GM20431 (cell line): Measurements from ENCODE around the gene SNX24.
"Not testable (repeated sequence)": the region's sequence is repeated elsewhere in the genome, so short reads cannot be mapped to it uniquely, and the experiment has no call there.

Experiments
- in situ Hi-C: fragments of 300-500 bp; cut with MseI, MboI; formaldehyde crosslinking; loops from one replicate; pipeline ENCODE4 v1.15.0; 2020; ENCODE audit warnings: low sequenced_read_pairs; ENCODE audit not compliant: unreplicated experiment

SNX24 gene

DNA sequence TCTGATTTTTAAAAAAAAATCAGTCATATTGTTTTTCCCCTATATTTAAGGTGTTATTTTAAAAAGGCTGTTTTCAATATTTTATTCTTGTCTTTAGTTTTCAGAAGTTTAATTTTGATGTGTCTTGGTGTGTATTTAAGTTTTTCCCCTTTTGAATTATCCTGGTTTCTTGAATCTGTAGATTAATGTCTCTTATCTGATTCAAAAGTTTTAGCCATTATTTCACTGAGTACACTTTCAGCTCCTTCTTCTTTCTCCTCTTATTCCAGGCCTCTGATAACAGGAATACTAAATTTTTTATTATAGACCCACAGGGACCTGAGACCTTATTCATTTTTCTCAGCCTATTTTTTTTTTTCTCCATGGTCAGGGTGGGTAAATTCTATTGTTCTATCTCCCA, 109.3 kb downstream of the SNX24 start:
- in situ Hi-C loops = no loop called here

DNA sequence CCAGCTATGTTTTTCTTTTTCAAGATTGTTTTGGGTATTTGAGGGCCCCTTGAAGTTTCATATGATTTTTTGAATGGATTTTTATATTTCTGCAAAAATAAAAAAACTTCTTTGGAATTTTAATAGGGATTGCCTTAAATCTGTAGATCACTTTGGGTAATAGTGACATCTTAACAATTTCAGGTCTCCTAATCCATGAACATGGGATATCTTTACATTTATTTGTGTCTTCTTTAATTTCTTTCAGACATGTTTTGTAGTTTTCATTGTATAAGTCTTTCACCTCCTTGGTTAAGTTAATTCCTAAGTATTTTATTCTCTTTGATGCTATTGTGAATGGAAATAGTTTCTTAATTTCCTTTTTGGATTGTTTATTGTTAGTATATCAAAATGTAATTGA, 112.0 kb downstream of the SNX24 start:
- in situ Hi-C loops = no loop called here

DNA sequence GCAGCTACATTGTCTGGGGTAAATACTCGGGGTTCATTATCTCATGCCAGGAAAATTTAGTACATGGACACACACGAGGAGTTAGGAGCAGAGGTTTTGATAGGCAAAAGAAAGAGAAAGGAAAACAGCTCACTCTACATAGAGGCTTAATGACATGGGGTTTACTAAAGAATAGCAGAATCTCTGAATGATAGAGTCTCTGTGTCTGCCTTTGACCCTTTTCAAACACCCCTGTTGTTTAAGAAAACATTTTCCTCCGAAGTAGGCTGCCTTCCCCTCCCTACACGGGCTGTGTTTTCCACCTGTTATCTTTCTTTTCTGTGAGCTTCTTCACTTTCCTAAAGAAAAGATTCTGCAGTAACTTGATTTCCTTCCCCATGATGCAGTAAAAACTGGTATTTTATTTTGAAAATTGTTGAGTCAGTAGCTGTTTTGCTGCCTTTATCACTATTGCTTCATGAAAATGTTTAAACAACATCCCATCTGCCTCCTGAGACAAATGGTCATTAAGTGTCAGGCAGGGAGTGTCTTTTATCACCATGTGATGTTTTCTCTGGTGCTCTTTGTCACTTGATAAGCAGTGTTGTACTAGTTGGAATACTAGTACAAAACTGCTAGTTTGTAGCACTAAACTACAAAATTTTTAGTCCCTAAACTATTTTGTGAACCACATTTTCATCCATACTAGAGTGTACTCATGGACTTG, 114.5 kb downstream of the SNX24 start:
- in situ Hi-C loops = no loop called here

DNA sequence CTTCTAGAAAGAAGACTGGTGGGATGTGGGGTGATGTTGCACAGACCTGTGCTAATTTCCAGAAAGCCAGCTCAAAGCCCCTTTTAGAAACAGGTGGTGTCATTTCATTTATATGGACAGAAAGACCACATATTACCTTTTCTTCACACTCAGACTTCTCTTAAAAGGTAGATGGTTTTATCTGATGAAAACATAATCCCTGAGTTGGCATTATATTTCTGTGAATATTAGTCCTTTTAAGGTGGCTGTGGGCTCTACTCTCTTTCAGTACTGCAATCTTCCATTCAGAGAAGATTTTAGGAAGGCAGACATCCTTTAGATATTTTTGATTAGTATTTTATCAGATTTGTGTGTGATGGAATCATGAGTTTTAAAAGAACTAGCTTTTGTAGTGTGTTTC, 117.9 kb downstream of the SNX24 start:
- in situ Hi-C loops = no loop called here

DNA sequence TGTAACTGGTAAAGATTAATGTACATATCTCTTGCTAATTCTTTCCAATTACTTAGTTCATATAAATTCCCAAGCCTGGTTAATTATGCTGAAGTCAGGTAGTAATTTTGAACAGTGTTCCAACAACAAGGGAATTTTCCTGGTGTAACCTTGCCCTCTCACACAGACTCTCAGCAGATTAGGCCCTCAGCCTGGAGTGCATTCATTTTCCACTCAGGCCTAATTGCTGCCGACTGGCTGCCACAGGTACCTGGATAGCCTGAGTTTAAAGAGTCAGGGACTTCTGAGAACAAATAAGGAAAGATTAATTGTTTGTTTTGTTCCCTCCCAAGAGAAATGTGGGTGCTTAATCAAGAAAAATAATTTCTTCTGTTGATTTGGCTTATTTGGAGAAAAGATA, 119.7 kb downstream of the SNX24 start:
- in situ Hi-C loops = no loop called here

DNA sequence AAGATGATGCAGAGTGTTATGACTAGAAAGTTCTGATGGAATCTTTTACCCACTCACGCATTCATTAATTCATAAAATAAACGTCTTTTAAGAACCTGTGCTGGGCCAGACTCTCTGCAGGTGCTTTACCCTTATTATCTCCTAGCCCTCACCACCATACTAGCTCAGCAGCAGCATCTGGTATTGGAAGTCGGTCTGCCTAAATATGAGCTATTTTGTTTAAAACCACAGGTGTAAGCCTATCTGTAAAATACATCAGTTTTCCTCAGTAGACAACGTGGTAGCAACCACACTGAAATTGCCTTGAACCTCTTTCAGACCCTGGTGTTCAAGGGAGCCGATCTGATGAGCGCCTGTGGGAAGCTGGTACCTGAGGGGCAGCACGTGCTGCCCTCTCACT, 121.7 kb downstream of the SNX24 start:
- in situ Hi-C loops = no loop called here

DNA sequence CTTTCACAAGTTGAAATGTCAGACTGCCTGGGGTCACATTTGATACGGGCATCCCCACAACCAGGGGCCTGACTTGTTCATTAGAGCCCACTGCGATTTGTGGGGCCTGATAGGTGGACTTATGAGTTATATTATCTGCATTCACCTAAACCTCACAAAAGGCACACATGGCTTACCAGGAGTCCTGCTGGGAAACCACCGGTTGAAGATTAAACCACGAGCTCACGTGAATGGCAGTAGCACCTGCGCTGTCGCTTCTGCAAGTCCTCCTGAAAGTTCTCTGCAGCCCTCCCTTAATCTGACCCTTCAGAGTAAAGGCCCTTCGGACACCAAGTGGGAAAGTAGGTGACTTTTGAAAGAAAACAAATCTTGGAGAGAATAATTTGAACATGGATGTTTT, 122.2 kb downstream of the SNX24 start:
- in situ Hi-C loops = no loop called here

DNA sequence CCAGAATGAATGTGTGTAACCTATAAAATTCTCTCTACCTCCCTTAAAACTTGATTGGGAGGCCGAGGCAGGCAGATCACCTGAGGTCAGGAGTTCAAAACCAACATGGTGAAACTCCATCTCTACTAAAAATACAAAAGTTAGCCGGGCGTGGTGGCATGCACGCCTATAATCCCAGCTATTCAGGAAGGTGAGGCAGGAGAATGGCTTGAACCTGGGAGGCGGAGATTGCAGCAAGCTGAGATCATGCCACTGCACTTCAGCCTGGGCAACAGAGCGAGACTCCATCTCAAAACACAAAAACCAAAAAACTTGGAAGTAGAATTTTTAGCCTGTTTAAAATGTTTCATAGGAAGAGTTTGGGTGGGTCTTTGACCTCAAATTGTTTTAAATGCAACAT, 122.6 kb downstream of the SNX24 start:
- in situ Hi-C loops = not testable (repeated sequence)

DNA sequence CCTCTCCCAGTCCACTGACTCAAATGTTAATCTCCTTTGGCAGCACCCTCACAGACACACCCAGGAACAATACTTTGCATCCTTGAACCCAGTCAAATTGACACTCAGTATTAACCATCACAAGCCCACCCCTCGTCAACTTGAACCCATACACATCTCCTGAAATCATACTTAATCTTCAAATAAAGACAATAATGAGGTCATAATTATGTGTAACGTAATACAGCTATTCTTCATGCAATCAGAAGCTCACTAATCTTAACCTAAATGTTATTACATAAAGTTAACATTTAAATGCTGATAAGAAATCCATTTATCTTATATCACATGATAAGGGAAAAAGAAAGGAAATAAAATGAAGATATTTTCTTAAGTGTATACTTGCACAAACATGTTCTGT, 125.9 kb downstream of the SNX24 start:
- in situ Hi-C loops = no loop called here

DNA sequence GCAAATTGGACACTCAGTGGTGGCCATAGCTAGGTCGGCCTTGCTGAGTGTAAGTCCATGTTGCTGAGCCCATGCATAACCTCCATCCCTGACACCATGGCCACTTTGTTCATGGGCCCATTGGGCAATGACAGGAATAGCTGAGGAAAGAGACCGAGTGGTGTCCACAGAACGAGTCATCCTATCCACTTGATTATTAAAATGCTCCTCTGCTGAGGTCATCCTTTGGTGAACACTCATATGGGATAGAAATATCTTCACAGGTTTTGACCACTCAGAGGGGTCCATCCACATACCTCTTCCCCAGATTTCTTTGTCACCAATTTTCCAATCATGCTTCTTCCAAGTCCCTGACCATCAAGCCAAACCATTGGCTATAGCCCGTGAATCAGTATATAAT, 127.5 kb downstream of the SNX24 start:
- in situ Hi-C loops = no loop called here

DNA sequence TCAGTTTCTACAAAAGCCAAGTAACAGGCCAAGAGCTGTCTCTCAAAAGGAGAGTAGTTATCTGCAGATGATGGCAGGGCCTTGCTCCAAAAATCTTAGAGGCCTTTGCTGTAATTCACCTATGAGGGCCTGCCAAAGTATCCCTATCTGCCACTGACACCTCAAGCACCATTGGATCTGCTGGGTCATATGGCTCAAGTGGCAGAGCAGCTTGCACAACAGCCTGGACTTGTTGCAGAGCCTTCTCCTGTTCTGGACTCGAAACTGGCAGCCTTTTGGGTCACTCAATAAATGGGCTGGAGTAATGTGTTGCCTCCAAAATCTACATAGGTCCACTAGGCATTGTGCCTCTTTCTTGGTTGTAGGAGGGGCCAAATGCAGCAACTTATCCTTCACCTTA, 128.3 kb downstream of the SNX24 start:
- in situ Hi-C loops = not testable (repeated sequence)

DNA sequence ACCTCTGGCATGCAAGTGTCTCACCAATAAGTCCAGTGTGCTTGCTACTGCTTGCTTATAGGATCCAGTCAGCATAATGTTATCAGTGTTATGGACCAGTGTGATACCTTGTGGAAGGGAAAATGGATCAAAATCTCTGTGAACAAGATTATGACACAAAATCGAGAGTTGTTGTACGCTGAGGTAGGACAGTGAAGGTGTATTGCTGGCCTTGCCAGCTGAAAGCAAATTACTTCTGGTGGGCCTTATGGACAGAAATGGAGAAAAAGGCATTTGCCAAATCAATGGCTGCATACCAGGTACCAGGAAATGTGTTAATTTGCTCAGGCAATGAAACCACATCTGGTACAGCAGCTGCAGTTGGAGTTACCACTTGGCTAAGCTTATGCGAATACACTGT, 128.8 kb downstream of the SNX24 start:
- in situ Hi-C loops = not testable (repeated sequence)

DNA sequence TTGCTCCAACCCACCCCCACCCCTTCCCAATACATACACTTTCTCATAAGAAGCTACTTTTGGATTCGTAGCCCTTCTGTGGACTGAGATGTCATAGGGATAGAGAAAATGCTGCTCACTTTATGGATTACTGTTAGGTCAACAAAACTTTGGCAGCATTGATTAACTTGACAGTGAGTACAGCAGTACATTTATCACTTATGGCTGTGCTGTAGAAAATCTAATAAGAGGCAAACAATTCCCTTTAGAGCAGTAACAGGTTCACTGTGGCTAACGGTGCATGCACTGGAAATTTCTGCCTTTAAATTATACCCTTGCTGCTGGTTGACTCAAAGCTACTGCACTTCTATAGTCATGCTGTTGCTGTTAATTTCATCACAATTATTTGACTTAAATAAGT, 131.9 kb downstream of the SNX24 start:
- in situ Hi-C loops = no loop called here

DNA sequence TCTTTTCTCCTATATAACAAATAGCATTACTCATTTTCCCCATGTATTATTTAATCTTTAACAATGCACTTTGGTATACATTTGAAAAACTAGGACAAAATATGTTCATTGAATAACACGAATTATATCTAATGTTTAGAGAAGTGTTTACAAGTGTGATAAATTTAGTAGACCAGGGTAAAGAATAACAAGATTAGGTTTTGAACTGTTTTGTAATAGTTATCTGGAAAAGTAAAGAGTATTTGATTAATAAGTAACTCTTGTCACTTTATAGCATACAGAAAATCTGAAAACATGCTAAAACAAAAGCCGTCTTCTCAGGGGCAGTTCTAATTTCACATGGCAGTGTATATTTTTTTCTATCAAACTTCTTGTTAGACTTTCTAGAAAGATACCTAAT, 132.7 kb downstream of the SNX24 start:
- in situ Hi-C loops = no loop called here

DNA sequence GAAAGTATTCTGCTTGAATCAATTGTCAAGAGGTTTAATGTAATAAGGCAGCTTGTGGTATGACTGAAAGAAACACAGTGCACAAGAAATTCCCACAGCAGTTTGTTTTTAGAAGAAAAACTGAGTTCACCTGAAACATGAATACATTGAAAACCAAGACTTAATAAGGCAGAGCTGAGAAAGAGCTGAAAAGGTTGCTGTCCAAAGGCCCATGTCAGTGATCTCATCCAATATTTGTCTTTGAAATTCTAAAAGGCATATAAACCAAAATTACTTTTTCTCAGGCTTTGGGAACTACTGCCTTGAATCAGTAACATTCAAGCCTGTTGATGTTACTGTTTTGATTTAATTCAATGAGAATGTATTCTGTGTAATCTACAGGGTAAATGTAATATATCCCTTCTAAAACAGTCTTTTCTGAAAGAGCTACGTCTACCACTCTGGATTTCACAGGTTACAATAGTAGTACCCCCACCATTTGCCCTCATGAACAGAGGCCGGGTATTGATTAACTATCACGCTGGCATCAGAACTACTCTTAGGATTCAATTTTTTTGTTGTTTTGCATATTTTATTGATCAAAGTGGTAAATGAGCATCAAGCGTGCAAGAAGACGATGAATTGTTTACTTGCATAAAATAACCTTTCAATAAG, 133.4 kb downstream of the SNX24 start:
- in situ Hi-C loops = no loop called here

DNA sequence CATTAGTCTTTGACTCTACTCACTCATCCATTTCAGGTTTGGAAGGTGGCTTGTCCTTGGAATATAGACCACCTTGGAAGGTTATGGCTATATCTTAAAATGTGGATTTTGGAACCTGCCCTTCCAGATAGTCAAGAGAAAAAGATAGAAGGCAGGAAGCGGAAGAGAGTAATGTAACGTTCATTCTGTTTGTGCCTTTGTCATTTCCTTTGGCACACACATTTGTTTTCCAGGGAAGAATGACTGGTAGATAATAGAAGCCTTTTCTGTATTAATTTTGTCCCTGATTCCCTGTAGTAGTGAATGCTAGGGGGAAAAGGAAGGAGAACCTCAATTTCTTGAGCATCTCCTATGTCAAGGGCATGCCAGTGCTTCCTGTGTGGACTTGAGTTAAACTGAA, 136.4 kb downstream of the SNX24 start:
- in situ Hi-C loops = no loop called here

DNA sequence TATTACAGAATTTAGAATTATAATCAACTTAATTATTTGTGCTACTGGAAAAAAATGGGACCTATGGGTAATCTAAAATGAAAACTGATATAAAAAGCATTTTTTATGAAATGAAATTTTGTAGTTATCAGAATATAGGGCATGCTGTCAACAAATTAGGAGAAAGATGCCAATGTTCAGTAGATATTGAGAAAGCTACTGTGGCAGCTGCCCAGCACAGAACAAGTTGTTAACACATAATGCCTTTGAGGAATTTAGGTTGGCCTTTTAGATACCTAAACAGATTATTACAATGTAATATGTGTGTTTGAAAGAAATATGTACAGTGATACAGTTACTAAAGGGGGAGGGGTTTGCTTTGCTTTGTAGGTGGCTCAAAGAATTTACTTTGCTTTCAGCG, 137.0 kb downstream of the SNX24 start:
- in situ Hi-C loops = no loop called here

DNA sequence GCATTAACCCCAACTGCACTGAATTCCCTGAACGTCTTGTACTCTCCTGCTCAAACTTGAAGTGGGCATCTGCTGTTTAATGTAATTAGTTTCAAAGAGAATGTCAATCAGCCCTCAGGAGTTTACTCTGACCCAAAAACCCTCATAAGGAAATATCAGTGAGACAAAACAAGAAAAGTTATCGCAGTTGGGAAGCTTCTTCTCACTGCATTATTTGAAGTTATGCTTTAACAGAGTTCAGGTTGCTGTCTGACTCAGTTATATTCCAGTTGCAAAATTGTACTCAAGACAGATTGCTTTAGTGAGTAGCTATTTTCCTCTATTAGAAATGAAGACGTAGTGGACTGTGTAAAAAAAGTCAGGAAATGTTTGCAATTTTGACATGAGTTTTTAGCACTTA, 139.0 kb downstream of the SNX24 start:
- in situ Hi-C loops = no loop called here

DNA sequence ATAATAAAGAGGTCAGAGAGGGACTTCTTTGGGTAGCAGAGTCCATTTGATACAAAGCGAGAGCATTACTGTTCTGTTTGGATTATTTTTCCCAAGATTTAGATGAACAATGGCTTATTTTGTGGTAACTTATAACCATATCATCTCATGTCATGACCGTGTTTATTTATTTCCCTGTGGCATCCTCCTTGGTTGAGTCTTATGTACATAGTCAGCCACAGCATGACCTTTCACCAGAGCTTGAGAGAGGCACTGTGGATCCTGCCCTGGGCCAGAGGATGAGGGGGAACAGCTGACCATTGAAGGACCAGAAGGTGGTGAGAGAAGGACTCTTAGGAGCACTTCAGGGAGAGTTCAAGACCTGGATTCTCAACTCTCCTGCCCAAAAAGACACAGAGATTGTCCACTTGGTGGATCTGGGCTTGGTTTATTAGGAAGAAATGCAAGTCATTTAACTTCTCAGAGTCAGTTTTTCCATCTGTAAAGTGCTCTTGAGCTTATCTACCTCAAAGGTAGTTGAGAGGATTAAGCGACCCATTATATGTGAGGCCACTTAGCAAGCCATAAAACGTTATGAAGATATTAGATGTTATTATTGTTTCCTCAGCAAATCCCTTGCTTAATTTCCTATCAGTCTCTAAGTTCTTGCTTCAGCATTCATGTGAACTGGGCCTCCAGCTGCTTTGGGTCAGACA, 139.7 kb downstream of the SNX24 start:
- in situ Hi-C loops = no loop called here

DNA sequence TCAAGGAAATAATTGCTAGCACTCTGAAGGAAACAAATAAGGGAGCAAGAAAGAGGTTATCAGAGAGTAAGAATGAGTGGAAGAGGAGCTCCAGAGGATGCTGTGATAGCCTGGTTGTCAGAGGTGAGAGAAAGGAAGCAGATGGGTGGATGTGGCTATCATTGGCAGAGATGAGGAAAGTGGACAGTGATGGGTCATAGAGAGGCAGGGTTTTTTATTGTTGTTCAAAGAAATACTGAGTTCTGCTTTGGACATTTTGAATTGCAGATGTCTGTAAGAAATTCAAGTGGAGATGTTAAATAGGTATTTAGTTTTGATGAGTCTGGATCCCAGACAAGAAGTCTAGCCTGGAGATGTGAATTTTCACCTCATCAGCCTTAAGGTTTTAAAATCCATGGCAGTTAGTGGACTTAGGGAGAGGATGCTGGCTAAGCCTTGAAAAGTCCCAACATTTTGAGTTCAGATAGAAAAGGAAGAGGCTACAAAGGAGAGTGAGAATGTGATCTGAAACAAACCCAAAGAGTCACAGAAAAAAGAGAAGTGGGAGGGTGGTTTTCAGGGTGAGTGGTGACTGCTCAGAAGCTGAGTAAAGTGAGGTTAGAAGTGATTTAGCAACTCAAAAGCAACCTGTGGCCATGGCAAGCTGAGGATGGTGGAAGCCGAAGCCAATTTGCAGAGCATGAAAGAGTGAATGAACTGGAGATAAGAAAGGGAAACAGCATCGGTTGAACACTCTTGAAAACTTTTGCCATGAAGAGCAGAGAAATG, 140.7 kb downstream of the SNX24 start:
- in situ Hi-C loops = no loop called here

DNA sequence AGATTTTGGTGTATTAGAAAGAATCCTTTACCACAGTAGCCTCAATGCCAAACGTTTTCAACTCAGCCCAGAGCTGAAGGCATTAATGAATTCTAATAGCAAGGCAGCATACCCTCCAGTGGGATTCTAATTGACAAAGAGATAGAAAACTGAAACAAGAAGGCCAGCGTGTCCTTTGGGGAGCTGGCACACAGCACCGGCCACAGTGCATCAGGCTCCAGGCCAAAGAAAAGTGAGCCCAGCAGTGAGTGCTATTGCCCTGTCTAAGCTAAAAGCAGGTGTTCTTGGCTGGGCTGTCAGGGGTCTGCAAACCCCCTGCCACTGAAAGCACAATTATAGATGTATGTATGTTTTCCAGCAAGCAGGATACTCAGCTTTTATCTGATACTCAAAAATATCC, 150.7 kb downstream of the SNX24 start:
- in situ Hi-C loops = no loop called here
